ENCODE data around the gene PRKN.

GRCh38 chr6:161736326-161736725 lies 991.2 kb downstream of the PRKN start:
- TF ChIP-seq CTCF (IDR thresholded peaks at IDR 0.05), result no peak
- TF ChIP-seq POLR2AphosphoS5 (IDR thresholded peaks at IDR 0.05), result no peak
- no peak for TF ChIP-seq POLR2A (IDR thresholded peaks at IDR 0.05)
- no peak for TF ChIP-seq EP300 (IDR thresholded peaks at IDR 0.05; ENCODE audit: low read depth)
